Caki2 (cell line): ENCODE results near the gene USP24. TPM values are rescaled to one million over a fixed set of nuclear protein-coding genes. Genes with fewer than 3 reads are reported as not detected.

Experiments used
- DNase-seq: peaks from one replicate; pipeline ENCODE4 v3.0.0-alpha.2; 2015; ENCODE audit warnings: low read depth
- in situ Hi-C: cut with HindIII; loops from 2 replicates; pipeline ENCODE4 v1.10.0; 2016; ENCODE audit warnings: low sequenced_read_pairs, low pct_unique_long_range_greater_than_20kb, mixed read lengths
- total RNA-seq: library from RNA; depleted of rRNA; stranded (reverse); fragments of >200 nt; shearing (Covaris generic); gene quantifications from 2 replicates; pipeline ENCODE4 v1.2.3, GENCODE V29; 2014; ENCODE audit warnings: low replicate concordance

USP24 gene
- total RNA-seq, 1 experiment from 2014 or later: 13.0 TPM

GRCh38 chr1:55095095-55095494 is 120.1 kb downstream of the USP24 start:
- in situ Hi-C loops: no loop called here
- no peak for DNase-seq

GRCh38 chr1:55092475-55092874 is 122.7 kb downstream of the USP24 start:
- in situ Hi-C loops: no loop called here
- DNase-seq: no peak

GRCh38 chr1:55089683-55090082 is 125.5 kb downstream of the USP24 start:
- in situ Hi-C loops: no loop called here
- DNase-seq: no peak

- in situ Hi-C loops: no loop called here
These were observed 126.8 kb downstream of the USP24 start for GRCh38 chr1:55088413-55088812.

DNA sequence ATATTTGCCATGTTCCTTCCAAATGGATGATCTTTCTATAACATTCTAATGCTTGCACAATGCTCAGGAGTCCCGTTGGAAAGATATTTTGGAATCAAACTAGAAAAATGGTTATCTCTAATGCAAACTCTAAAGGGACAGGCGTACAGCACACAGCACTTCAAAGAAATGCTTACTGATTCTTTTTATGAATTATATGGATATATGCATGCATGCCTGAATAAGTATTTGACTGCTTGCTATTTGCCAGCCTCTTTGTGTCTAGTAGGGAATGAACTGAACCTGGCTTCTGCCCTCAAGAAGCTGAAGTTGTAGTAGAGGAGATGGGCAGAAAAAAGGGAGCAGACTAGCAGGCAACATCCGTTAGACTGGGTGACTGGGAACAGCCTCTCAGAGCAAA is 127.7 kb downstream of the USP24 start:
- DNase-seq: no peak
- in situ Hi-C loops: no loop called here

More at GRCh38 chr1:55088413-55088812, 126.8 kb downstream of the USP24 start:
- DNase-seq: no peak

DNA sequence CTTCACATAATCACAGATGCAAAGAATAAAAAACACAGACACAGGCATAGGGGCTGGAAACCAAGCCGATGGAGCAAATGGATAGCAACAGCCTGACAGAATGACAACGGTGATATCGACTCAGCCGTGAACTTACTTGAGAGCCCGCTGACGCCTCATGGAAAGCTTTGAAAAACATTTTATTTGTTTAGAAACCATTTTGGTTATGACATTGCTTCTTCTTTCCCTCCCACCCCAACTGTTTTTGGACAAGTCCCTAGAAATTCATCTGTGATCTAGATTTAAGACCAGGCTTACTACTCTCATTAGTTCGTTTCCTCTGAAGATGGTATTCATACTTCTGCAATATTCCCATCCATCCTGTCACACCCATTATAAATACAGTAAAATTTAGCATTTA is 130.9 kb downstream of the USP24 start:
- DNase-seq: no peak
- in situ Hi-C loops: no loop called here

DNA sequence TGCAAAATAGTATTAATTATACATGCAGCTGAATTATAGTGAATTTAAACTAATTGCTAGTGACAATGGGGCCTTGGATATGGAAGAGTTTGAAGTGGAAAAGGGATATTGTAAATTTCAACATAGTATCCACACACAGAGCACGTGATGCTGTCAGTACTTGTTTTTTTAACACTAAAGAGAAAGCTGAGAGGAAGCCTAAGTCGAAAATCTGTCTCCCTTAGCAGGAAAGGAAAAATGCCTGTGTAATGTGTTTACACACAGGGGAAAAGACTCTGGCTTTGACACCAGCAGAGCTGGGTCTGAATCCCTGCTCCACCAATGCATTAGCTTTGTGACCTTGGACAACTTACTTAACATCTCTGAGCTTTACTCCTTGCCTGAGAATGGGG is 133.3 kb downstream of the USP24 start:
- no peak for DNase-seq
- in situ Hi-C loops: no loop called here

DNA sequence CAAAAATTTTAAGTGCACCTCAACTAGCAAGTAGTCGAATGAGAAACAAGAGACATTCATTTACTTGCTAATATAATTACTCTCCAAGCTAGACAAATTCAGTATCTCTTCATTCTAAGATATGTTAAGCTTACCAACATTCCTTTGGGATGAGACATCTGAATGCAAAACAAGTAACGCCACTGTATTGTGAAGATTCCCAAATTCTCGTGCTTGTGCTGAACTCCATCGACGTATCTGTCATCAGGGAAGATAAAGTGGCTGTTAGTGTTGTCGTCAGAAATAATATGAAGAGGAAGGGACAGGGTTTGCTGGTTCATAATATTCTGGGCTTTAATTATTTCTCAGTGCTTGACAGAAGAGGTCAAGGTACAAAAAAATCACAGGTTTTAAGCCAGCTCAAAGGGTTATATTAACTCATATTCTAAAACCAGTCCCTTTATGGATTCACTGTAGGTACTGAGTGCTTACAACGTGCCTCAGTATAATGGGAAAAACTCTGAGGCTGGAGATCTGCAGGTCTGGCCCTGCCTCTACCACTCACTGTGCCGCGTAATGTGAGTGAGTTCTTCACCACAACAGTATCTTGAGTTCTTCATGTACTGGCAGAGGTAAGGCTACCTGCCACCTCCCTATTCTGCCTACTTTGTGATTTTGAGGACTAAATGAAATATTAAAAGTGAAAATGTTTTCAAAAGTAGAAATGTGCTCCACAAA is 133.8 kb downstream of the USP24 start:
- in situ Hi-C loops: no loop called here
- peak; percentile 30 for DNase-seq

DNA sequence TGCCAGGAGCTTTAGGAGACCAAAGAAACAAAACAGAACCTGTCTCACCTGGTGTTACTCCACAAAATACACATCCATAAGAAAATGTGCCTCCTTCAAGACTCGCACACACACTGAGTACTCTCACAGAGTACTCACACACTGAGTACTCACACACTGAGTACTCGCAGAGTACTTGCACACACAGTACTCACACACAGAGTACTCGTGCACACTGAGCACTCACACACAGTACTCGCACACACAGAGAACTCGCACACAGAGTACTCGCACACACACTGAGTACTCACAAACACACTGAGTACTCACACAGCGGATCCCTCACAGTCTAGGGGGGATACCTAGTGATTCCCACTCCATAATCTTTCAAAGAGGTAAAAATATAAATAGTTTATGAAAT is 135.5 kb downstream of the USP24 start:
- DNase-seq: no peak
- in situ Hi-C loops: no loop called here

DNA sequence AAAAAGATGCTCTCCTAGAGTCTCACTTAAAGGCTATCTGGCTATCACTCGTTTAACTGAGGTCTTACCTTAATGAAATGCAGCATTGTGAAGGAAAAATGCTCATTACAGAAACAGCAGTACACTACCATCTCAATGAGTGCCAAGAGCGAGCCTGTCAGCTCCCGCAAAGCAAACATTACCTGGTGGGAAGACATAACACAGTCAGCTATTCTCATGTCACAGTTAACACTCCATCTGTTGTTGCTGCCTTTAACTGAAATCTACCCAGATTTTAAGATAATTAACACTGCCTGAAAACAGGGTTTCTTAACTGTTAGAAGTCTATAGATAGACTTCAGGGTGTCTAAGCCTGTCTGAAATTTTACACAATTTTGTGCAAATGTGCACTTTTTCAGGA is 136.7 kb downstream of the USP24 start:
- no peak for DNase-seq
- in situ Hi-C loops: no loop called here

GRCh38 chr1:55076356-55076755 is 138.8 kb downstream of the USP24 start:
- no peak for DNase-seq
- in situ Hi-C loops: no loop called here

- DNase-seq: no peak
- in situ Hi-C loops: no loop called here
These were observed 140.7 kb downstream of the USP24 start for GRCh38 chr1:55074455-55074854.

GRCh38 chr1:55073187-55073916 is 141.8 kb downstream of the USP24 start:
- in situ Hi-C loops: no loop called here
- DNase-seq: no peak

DNA sequence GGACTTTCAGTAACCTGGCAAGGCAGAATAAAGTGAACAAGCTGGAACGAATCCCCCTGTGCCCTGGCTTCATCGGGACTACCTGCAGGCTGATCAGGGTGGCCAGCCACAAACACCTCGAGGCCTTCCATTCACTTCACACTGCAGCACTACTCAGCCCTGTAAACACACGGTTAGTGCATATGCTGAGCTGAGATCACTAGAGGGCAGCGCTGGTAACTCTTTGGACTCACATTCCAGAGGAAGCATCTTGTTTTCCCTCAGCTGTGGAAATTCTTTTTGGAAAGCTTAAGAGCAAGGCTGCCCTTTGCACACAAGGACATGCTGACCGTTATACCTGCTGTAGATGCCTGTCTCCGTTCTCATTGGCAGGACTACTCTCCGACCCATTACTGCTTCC is 143.7 kb downstream of the USP24 start:
- DNase-seq: peak; percentile 44
- in situ Hi-C loops: no loop called here

DNA sequence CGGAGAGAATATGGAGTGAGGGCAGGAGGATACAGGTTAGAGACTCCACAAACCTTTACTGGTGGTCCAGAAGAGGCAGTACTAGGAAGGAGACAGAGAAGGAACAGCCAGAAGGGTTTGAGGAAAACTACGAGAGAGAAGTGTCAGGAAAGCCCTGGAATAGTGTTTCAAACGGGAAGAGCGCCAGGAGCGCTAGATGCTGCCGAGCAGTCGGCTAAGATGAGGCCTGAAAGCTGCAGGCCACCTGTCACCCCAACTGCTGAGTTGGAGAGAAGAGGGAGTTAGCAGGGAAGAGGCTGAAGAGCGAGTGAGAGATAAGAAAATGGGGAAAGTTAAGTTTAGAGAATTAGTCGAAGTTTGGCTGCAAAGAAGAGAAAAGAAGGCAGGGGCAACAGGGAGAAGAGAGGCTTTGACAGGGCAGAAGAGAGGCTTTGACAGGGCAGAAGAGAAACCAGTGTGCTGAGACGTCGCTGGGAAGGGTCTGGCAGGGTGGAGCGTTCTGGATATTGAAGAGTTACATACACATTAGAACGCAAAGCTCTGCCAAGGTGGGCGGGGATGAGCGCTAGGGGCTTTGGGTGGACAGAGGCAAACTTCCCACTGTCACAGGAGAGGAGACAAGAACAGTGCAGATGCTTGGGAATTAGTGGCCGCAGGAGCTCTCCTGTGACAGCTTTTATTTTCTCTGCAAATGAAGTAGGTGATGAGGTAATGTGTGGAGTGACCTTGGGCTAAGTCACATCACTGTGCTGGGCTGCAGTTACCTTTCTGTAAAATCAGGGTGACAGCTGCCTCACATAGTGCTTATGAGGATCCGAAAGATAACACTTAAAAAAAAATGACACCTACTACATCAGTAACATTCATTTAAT is 144.6 kb downstream of the USP24 start:
- in situ Hi-C loops: no loop called here
- no peak for DNase-seq

DNA sequence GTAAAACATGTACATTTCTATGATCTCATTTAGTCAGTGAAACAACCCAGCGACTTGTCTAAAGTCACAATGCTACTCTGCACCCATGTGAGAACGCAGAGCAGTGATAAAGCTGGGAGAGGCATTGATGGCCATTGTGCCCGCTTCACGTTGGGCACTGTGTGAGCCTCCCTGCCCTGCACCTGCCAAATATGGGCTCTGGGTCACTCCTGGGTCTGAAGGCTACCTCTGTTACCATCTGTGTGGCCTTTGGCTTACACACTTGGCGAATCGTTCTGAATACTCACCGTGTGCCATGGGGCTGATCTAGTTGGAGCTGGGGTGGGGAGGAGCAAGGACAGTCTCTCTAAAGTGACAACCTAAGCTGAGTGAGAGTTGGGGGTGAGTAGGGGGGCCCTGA is 145.9 kb downstream of the USP24 start:
- no peak for DNase-seq
- in situ Hi-C loops: no loop called here

DNA sequence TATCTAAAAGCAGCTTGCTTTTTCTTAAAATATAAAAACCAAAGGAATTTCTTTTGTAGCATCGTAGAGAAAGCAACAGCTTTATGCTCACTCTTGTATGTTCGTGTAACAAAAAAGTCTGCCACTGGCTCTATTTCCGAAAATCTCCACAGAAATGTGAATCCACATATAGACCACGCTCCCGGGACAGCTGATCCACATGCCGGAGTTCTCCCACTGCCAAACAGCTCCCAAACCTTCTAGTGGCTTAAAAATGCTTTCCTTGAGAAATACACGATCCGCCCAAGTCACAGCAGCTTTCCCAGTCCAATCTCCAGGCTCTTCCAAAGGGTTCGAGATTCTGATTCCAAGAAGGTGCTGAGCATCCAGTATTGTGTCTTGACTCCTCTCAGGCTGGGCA is 146.5 kb downstream of the USP24 start:
- in situ Hi-C loops: no loop called here
- no peak for DNase-seq

DNA sequence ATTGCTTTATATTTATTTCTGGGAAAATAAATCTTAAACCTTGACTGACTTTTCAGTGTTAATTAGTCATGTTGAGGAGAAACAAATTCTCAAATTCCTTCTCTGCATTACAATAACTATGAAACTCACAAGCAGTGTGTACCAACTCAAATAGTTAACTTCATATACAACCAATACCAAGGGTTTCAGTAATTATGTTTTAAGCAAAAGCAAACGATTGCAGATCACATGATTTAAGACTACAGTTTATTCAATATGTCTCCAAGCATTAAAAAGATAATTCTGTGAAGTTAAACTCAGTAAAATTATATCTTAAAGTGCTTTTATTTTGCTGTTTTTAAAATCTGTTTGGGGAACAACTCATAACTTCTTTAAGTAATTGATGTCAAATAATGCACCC is 147.2 kb downstream of the USP24 start:
- in situ Hi-C loops: no loop called here

More for the DNA sequence above, 147.2 kb downstream of the USP24 start:
- no peak for DNase-seq
